Kidney (tissue), 14 donors: ENCODE measurements around the gene MAP3K2. TPM values are rescaled to one million over a fixed set of nuclear protein-coding genes. Genes with fewer than 3 reads are reported as not detected.
A peak's percentile ranks its signal among the peaks of the same experiment; 100 is the strongest.

Experiments
- DNase-seq, 5 donors: peaks; one replicate each; pipeline ENCODE4 v3.0.0-alpha.2; 2013 to 2020
- FAIRE-seq: peaks from 2 replicates; lab custom pipeline; 2012; peaks lifted over from hg19 to GRCh38; lab: Jason Lieb, UNC
- H3K27ac ChIP-seq, 2 donors: one replicate each; pipeline ENCODE4 v1.7.0; 2013; ENCODE audit warnings: low read depth in 2 of 2, low read length in 2 of 2, inconsistent platforms in 1 of 2
- H3K27me3 ChIP-seq: one replicate; pipeline ENCODE4 v1.7.1; 2013; ENCODE audit warnings: low read length, inconsistent platforms; ENCODE audit not compliant: control insufficient read depth, insufficient read depth
- H3K36me3 ChIP-seq, 3 donors: one replicate each; pipeline versions ENCODE4 v1.7.0 to v1.7.1; 2013; ENCODE audit warnings: low read length in 3 of 3, control low read depth in 1 of 3, inconsistent platforms in 1 of 3; ENCODE audit not compliant: insufficient read depth in 3 of 3, control insufficient read depth in 2 of 3
- H3K4me1 ChIP-seq, 3 donors: one replicate each; pipeline versions ENCODE4 v1.7.0 to v1.7.1; 2013; ENCODE audit warnings: low read length in 3 of 3, inconsistent platforms in 1 of 3, low read depth in 1 of 3; ENCODE audit not compliant: control insufficient read depth in 2 of 3, insufficient read depth in 2 of 3
- H3K4me3 ChIP-seq, 3 donors: one replicate each; pipeline versions ENCODE4 v1.7.0 to v1.8.1; 2013; ENCODE audit warnings: low read length in 3 of 3, control low read depth in 1 of 3, inconsistent platforms in 1 of 3
- H3K9ac ChIP-seq, 3 donors: one replicate each; pipeline versions ENCODE4 v1.7.0 to v1.7.1; 2013; ENCODE audit warnings: low read length in 3 of 3, control low read depth in 1 of 3, inconsistent platforms in 1 of 3
- H3K9me3 ChIP-seq, 3 donors: one replicate each; pipeline versions ENCODE4 v1.7.0 to v1.7.1; 2013; ENCODE audit warnings: low read length in 3 of 3, control low read depth in 1 of 3, inconsistent platforms in 1 of 3; ENCODE audit not compliant: control insufficient read depth in 2 of 3, insufficient read depth in 1 of 3
- intact Hi-C: fragments of 100-400 bp; cut with DNase I; formaldehyde crosslinking; loops from one replicate; pipeline ENCODE4 v1.11.1; 2022
- polyA plus RNA-seq: library from polyadenylated mRNA; stranded (reverse); fragments of 350-450 nt; fragmentation: Illumina TruSeq; extraction: RNeasy Lipid Tissue Mini Kit (QIAGEN cat#74804); gene quantifications from one replicate; pipeline ENCODE4 v1.2.3, GENCODE V29; 2014; ENCODE audit warnings: low read depth, low replicate concordance; ENCODE audit not compliant: insufficient read depth
- total RNA-seq: library from RNA; stranded (reverse); fragmentation: NEBNext Ultra II Directional; extraction: Animal tissue kit (Norgen Biotek cat#: 25700); gene quantifications from one replicate; pipeline ENCODE4 v1.2.1, GENCODE V29; 2021
- TF ChIP-seq, protein P1 (sequence below): IDR thresholded peaks from 3 replicates; pipeline ENCODE4 v1.5.1; 2012; ENCODE audit warnings: mild to moderate bottlenecking, moderate library complexity, borderline replicate concordance; ENCODE audit not compliant: insufficient read depth; ENCODE audit errors: extremely low read depth
- donor health status: control.
- donor health status: control.
- donor health status: control.
- donor health status: control.
- donor health status: control.
- donor health status: DM: yes; HTN: yes; CAD: no.
- donor health status: Normal renal cell carcinoma (clear cell type).

Gene MAP3K2
- total and polyA plus RNA-seq, 2 donors from 2014 or later = 4.9 to 65.3 TPM

DNA sequence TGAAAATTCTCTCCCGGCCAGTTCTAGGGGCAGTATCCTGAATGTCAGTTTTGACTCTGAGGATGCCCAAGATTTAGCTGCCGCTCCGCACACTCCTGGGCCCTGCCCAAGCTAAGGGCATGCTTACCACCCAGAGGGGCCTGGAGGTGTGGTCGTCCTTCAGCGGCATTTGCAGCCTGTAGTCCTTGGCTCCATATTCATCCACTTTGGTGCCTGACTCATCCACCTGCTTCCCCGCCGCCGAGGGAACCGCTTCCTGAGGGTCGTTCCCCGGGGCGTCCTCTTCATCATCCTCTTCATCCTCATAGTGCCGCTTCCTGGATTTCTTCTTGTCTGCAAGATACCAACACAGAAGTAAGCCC is 94.4 kb downstream of the MAP3K2 start:
- Histone ChIP-seq H3K4me1 (peaks cover 0 to 4% (median 0%) of the 10 kb centered on the region in 3 donors), H3K27me3 (no peaks in the 10 kb centered on the region), H3K9ac (peak overlapping the region; percentile 21 to 84 (median 78)), H3K4me3 (peak overlapping the region; percentile 54 to 93 (median 84)), H3K36me3 (peaks cover 12 to 30% (median 26%) of the 10 kb centered on the region in 3 donors), H3K9me3 (no peaks in the 10 kb centered on the region), H3K27ac (peak overlapping the region in 1 of 2 donors; percentile 63)
- DNase-seq (peak in 1 of 5 donors; percentile 2), FAIRE-seq (no peak)
- TF ChIP-seq, protein P1, sequence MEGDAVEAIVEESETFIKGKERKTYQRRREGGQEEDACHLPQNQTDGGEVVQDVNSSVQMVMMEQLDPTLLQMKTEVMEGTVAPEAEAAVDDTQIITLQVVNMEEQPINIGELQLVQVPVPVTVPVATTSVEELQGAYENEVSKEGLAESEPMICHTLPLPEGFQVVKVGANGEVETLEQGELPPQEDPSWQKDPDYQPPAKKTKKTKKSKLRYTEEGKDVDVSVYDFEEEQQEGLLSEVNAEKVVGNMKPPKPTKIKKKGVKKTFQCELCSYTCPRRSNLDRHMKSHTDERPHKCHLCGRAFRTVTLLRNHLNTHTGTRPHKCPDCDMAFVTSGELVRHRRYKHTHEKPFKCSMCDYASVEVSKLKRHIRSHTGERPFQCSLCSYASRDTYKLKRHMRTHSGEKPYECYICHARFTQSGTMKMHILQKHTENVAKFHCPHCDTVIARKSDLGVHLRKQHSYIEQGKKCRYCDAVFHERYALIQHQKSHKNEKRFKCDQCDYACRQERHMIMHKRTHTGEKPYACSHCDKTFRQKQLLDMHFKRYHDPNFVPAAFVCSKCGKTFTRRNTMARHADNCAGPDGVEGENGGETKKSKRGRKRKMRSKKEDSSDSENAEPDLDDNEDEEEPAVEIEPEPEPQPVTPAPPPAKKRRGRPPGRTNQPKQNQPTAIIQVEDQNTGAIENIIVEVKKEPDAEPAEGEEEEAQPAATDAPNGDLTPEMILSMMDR = no peak
- intact Hi-C loops = no loop called here

GRCh38 chr2:127288274-127288673 is 99.5 kb downstream of the MAP3K2 start:
- Histone ChIP-seq H3K4me3 (no peak overlapping the region), H3K9me3 (peaks cover 0 to 6% (median 0%) of the 10 kb centered on the region in 3 donors), H3K27me3 (no peaks in the 10 kb centered on the region), H3K4me1 (peaks cover 0 to 2% (median 0%) of the 10 kb centered on the region in 3 donors), H3K36me3 (peaks cover 35 to 73% (median 50%) of the 10 kb centered on the region in 3 donors), H3K9ac (no peak overlapping the region), H3K27ac (no peak overlapping the region)
- TF ChIP-seq, protein P1 = no peak
- intact Hi-C loops = no loop called here
- FAIRE-seq (no peak), DNase-seq (no peak)

DNA sequence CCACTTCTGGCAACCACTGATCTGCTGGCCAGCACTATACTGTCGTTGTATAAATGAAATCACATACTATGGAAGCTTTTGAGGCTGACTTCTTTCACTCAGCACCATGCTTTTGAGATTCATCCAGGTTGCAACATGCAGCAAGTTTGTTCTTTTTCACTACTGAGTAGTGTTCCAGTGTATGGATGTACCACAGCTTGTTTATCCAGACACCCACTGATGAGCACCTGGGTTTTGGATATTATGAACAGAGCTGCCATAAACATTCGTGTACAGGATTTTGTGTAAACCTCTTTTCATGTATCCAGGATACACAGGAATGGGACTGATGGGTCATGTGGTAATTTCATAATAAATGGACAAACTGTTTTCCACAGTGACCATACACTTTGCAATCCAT is 104.5 kb downstream of the MAP3K2 start:
- Histone ChIP-seq H3K27me3 (no peaks in the 10 kb centered on the region), H3K36me3 (peaks cover 28 to 62% (median 43%) of the 10 kb centered on the region in 3 donors), H3K4me3 (no peak overlapping the region), H3K4me1 (no peaks in the 10 kb centered on the region), H3K27ac (no peak overlapping the region), H3K9me3 (peaks cover 0 to 8% (median 0%) of the 10 kb centered on the region in 3 donors), H3K9ac (no peak overlapping the region)
- intact Hi-C loops = no loop called here
- FAIRE-seq (no peak), DNase-seq (no peak)
- TF ChIP-seq, protein P1 = no peak

GRCh38 chr2:127280693-127281092 is 107.1 kb downstream of the MAP3K2 start:
- DNase-seq (no peak), FAIRE-seq (no peak)
- Histone ChIP-seq H3K4me3 (no peak overlapping the region), H3K4me1 (no peaks in the 10 kb centered on the region), H3K27me3 (no peaks in the 10 kb centered on the region), H3K9me3 (peaks cover 0 to 8% (median 0%) of the 10 kb centered on the region in 3 donors), H3K36me3 (peaks cover 18 to 51% (median 36%) of the 10 kb centered on the region in 3 donors), H3K27ac (no peak overlapping the region), H3K9ac (no peak overlapping the region)
- TF ChIP-seq, protein P1 = no peak
- intact Hi-C loops = no loop called here
